ENCODE results near the gene FSTL1.

FSTL1 gene, protein sequence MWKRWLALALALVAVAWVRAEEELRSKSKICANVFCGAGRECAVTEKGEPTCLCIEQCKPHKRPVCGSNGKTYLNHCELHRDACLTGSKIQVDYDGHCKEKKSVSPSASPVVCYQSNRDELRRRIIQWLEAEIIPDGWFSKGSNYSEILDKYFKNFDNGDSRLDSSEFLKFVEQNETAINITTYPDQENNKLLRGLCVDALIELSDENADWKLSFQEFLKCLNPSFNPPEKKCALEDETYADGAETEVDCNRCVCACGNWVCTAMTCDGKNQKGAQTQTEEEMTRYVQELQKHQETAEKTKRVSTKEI

DNA sequence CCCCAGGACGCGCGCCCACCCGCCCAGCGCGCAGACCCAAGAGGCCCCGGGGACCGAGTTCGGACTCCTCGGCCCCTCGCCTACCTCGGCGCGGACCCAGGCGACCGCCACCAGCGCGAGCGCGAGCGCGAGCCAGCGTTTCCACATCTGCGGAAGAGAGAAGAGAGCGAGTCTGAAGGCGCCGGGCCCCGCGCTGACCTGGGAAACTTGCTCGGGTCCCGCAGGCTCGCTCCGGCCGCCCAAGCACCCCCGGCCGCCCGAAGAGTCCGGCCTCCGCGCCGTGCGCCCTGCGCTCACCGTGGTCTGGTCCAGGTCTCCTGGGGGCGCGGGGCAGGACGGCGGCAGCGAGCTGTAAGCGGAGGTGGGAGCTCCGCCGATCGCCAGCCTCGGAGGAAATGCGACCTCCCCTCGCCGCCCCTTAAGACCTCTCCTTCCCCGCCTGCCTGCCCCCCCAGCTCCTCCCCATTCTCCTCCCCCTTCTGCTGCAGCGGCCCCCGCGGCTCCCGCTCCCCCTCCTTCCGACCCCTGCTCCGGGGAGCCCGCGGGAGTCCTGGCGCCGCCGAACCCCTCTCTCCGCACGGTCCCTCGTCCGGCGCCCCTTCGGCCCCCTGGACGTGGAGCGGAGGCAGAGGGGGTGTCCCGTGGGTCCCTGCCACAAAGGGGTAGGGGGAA, at the start of gene FSTL1:
FSTL1 (minus strand) TSS at position 393 of the 672 bp plus-strand sequence; CDS start at position 147, 246 bp downstream.
- peak; percentile 86 for DNase-seq (ENCODE audit: low spot score)

DNA sequence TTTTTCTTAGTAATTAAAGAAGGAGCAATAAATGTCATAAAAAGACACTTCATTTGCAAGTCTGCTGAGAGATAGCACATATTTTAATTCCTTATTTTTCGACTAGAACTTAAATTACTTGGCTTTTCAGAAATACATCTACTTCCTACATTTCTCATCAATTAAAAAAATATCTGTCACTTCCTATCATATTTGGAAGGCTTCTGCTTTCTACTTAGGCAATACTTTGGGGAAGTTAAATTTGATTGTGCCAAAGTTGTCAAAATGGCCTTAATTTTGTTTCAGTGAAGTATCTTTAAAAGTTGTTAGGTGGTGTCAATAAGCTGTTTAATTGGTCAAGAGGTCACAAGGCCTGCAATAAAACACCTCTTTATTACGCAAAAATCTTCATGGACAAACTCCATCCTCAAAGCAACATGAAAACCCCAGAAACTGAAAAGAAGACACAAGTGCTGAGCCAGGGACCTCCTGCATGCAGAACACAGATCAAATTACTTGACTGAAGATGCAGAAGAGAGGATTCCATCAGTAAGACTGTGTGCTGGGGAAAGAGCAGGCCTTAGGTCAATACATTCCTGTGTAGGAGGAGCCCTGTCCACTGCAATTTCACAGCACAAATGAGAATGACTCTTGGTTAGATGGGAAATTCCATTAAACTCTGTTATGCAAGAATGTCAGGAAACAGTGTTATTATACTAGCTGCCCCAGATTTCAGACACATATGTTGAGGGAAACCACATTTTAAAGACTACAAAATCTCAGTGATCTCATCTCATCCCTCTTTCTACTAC, 48.0 kb upstream of the FSTL1 start:
- peak; percentile 73 for DNase-seq (ENCODE audit: low spot score)

DNA sequence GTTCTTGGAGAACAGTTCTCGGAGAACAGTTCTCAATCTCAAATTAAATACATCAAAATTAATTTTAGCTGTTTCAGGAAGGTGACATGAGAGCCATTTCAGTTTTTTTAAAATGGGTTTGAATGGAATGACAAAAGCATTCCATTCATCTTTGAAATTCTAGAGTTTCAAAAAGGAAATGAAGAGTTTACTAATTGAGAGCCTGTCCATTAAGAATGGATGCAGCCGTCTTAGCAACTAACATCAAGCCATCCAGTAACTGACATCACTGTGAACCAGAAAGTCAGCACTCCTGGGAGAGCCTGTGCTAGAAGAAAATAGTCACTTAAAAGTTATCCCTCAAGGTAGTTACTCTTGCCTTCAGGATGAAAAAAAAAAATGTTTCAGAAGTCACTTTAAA, 47.0 kb upstream of the FSTL1 start:
- no peak for DNase-seq (ENCODE audit: low spot score)

DNA sequence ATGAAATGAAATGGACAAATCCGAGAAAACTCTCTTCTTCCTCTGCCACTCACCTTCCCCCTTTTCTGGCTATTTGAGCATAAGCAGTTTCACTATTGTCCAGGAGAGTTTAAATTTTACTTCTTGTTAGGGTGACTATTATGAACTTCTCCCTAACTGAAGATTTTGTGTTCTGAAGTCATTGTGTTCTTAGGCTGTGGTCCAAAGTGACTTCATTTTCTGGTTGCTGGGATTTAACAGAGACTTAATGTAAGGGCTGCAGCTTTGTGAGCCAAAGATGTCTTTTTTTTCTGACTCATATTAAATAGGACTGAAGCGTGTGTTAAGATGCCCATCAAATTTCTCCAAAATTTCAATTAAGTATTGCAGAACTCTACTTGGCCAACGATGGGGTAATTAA, 46.5 kb upstream of the FSTL1 start:
- DNase-seq (ENCODE audit: low spot score) = peak; percentile 49

DNA sequence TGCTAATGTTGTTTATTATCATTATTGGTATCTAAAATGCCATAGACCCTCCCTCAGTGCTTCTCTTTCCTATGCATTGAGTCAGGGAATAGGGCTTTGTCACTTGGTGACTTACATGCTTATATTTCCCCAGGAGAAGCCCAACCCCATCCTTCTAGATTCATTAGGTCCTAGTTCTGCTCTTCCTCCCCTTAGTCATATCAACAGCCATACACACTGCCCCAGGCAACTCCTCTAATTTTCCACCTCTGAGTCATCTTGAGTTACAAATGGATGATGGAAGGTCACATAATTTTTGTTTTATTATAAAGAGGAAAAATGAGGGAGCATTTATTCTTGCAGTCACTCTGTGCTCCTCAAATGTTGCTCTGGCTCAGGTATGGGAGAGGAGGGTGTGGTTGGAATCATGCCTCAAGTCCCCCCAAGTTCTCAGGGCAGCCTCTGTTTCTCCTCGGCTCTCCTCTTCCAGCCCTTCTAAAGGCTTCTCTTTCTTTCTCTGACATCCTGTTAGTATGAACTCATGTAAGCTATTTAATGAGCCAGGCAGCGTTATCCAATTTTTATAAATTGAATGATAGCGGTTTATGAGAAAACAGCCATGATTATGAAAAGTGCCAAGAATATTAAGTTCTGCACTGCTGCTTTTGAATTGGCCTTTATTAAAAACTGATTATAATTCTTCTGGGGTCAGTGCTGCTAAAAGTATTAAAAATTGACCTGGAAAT, 45.6 kb upstream of the FSTL1 start:
- DNase-seq (ENCODE audit: low spot score) = peak; percentile 56

DNA sequence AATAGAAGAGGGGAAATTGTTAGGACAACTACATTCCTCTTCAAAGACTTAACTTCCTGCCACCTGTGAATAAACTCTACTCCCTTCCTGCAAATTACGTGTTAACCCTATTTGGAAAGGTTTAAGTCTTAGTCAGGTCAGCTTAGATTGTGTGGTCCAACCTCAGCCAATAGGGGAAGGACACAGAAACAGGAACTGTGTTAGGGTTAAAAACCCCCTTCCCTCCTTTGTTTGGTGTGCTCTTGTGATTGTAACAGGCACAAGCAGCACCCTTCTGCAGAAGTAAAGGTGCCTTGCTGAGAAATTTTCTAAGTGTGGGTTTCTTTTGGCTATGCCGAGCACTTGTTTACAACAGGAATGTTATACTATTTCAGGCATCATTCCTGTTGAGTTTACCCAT, 45.0 kb upstream of the FSTL1 start:
- no peak for DNase-seq (ENCODE audit: low spot score)

DNA sequence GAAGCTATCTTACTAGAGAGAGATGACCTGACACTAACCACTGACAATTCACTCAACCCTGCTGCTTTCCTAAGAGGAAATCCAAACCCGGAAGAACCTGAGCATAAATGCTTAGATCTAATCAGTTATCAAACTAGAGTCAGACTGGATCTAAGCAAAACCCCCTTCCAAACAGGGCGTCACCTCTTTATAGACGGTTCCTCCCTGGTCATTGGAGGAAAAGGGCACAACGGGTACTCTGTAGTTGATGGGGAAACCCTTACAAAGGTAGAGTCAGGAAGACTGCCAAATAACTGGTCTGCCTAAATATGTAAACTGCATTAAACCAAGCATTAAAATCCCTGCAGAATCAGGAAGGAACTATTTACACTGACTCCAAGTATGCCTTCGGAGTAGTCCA, 41.3 kb upstream of the FSTL1 start:
- DNase-seq (ENCODE audit: low spot score) = no peak

DNA sequence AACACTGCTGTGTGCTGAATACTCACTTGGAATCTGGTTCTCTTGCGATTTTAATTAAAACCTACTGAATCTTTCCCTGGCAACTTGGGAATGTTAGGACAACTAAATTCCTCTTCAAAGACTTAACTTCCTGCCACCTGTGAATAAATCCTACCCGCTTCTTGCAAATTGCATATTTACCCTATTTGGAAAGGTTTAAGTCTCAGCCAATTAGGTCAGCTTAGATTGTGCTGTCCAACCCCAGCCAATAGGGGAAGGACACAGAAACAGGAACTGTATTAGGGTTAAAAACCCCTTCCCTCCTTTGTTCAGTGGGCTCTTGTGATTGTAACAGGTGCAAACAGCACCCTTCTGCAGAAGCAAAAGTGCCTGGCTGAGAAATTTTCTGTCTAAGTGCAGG, 38.6 kb upstream of the FSTL1 start:
- no peak for DNase-seq (ENCODE audit: low spot score)

DNA sequence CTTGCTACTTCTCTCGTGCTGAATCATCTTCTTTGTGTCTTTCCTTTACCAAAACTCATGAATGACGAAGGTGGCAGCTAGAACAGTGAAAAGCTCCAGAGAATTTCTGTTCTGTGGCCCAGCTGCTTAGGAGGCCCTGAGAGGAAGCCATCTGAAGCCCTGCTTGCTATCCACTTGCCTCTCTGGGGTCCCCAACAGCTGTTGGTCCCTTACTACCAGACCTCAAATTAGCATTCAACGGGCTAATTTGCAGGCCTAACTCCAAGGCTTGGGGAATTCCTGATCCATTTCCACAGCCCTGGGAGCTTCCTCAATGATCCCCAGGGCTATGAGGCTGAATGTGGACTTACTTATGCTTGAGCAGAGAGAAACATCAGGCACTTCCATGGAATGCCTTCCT, 37.5 kb upstream of the FSTL1 start:
- no peak for DNase-seq (ENCODE audit: low spot score)

DNA sequence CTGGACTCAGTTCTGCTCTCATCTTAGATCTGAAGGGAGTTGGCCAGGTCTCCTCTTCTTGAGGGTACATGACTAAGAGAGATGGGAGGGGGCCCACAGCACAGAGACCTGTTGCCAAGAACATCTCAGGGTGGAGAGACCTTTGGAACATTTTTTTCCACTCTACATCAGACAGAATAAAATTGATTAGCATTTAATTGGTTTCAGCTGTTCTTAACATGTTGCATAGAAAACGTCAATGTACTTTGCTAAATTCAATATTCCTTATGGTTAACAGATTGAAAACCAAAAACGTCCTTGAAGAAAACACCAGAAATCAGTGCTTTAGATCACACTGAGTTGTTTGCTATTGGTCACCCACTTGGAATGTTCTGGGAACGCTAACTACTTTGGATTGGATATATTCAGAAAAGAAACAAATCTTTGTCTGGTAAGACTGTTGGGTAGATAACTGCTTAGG, 36.4 kb upstream of the FSTL1 start:
- peak; percentile 52 for DNase-seq (ENCODE audit: low spot score)

DNA sequence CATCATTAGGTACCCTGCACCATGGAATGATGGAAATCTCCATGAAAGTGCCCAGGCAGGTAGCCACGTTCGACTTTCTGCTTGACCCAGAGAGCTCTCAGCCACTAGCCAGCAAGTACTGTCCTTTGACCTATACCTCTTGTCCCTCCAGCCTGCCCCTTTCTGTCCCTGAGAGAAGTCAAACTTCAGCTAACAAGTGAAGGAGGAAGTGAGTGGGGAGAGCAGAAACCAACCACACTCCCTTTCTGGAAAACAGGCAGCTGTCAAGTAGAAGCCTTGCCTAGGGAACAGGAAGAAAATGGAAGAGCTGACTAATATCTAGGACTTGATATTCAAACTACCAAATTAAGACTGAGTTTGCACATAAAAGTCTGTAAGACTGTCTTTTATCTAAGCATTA, 30.3 kb upstream of the FSTL1 start:
- DNase-seq (ENCODE audit: low spot score) = no peak

DNA sequence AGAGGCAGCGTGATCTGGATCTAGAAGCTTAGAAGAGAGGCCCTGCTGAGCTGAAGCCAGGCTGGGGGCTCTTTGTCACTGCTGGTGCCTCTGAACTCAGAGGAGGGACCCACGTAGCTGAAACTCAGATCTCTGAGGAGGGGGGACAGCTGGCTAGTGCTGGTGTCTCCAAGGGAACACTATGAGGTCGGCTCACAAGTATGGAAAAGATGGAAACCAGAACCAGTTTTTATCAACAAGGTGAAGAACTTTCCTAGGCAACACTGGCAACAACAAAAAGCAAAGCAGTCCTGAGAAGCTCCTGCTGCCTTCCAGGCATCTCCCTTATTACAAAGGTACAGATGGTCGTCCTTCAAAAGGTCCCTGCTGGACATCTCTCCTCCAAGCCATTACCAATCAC, 27.0 kb upstream of the FSTL1 start:
- no peak for DNase-seq (ENCODE audit: low spot score)

DNA sequence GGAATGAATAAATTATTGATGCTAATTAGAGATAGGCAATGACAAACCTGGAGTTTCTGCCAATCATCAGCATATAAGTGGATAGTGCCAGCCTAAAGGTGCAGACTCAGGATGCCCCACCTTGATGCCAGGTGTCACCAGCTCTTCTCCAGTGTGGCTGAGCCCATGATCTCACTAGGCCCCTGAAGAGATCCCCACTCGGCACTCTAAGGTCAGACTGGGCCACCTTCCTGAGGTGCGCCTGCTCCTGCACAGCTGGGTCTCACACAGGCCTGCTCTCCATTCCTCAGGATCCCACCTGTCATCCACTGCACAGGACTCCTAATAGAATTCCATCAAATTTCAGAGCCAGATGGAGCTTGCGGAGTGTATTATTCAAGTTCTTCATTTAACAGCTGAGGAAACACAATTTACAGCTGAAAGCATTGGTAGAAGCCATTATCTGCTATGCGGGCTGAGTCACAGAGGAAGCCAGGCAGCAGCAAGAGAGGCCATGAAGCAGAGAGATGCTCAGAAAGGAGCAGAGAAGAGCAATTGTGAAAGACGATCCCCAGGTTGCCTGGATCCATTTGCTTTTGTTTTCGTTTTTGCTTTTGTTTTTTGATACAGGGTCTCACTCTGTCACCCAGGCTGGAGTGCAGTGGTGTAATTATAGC, 25.1 kb upstream of the FSTL1 start:
- DNase-seq (ENCODE audit: low spot score) = no peak

DNA sequence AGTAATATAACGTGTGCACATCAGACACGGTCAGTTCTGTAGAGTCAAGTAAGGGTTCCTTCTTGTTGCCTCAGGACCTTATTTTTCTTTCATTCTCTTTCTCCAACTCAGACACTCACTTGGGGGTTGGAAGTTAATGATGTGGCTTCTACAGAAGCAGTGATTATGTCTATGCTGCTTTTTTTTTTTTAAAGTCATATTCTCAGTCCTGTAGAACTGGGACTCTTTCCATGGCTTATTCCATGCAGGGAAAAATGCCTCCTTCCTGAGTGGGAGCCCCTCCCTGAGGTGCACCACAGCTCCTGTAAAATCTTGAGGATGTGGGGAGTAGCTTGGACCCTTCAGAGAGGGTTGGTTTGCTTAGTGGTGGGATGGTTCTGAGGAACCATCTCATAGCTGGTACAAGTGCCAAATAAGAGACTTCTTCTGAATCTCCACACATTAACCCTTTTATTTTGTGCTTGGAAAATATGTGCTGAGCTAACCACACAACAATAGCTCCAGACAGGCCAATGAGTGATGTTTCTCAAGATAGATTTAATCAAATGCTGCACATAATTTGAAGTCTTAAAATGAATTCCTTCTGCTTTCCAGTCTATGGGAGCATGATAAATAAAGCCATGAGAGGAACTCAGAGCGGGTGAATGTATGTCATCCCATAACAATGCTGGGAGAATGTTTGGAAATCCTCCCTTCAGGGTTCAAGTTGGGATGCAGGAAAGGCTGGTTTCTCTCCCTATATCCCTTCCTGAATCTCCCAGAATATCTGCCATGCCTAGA, 23.3 kb upstream of the FSTL1 start:
- DNase-seq (ENCODE audit: low spot score) = no peak

DNA sequence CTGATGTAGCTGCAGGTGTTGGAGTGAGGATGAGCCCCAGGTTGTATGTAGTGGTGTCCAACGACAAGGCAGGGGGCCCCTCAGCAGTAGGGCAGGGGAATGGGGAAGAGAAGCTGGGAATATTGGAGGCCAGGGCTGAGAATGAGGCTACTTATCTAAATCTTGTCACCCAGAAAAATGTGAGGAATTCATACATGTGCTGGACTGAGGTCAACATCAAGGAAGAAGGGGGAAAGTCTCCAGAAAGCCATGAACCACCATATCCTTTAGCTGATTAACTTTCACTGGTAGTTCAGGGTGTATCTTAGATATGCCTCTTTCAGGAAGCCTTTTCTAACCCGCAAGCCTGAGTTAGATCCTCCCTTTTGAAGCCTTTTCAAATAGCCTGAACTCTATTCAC, 22.6 kb upstream of the FSTL1 start:
- DNase-seq (ENCODE audit: low spot score) = no peak

DNA sequence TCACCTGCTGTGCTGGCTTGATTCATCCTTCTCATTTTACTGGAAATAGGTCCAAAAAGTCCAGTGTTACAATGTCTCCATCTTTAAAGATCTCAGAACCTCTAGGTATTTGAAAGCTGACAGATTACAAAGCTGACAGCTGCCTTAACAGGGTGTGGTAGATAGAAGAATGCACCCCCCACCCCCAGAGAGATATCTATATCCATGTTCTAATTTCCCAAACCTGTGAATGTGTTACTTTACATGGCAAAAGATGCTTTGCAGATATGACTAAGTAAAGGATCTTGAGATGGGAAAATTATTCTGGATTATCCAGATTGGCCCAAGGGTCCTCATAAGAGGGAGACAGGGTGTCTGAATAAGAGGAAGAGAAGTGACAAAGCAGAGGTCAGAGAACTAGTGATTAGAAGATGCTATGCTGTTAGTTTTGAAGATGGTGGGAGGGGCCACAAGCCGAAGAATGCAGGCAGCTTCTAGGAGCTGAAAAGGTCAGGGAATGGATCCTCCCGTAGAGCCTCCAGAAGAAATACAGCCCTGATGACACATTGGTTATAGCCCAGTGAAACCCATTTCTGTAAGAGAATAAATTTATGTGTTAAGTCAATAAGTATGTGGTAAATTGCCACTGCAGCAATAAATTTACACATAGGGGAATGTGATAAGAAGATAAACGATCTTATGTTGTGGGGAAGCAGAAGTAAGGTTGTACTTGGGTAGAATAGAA, 21.5 kb upstream of the FSTL1 start:
- DNase-seq (ENCODE audit: low spot score) = no peak

DNA sequence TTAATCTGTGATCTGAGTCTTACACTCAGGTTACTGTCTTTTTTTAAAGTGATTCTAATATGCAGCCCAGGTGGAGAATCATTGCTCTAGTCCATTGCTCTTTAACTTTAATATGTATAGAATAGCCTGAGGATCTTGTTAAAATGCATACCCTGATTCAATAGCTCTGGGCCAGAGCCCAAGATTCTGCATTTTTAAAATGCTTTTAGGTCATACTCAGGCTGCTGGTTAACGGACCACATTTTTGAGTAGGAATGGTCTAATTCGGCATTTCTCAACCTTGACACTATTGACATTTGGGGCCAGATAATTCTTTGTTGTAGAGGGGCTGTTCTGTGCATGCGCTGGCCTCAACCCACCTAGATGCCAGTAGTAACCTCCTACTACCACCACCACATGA, 20.9 kb upstream of the FSTL1 start:
- no peak for DNase-seq (ENCODE audit: low spot score)

DNA sequence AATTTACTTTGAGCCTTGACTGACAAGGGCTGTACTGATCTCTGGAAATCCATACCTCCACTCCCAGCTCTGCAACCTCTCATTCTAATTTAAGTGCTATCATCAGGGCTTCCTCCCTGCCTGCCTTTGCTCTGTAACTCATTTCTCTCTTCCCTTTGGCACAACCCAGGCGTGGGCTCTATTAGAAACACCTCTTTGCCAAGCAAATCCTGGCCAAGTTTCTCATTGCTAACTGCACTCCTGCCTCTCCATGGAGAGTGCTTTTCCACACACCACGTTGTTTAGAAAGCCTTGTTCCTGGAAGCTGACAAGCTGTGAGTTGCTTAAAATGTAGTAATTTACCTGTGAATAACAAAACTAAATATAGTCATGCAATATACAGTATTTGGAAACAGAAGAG, 20.1 kb upstream of the FSTL1 start:
- no peak for DNase-seq (ENCODE audit: low spot score)

DNA sequence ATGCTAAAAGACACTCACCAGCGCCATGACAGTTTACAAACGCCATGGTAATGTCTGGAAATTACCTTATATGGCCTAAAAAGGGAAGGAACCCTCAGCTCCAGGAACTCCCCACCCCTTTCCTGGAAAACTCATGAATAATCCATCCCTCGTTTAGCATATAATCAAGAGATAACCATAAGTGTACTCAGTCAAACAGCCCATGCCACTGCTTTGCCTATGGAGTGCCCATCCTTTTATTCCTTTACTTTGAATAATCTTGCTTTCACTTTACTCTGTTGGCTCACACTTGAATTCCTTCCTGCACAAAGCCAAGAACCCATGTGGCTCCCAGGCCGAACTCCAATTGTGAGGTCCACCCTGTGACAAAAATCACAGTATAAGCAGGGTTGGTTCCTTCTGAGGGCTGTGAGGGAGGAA, 19.1 kb upstream of the FSTL1 start:
- no peak for DNase-seq (ENCODE audit: low spot score)

DNA sequence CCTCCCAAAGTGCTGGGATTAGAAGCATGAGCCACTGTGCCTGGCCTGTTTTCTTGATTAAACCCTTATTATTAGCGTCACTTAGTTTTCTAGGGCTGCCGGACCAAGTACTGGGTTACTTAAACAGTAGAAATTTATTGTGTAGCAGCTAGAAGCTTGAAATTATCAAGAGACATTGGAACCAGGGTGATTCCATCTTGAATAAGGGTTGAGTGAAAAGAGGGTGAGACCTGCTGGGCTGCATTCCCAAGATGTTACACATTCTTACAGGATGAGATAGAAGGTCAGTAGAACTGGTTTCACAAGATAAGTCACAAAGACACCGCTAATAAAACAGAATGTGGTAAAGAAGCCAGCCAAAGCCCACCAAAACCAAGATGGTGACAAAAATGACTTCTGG, 18.6 kb upstream of the FSTL1 start:
- DNase-seq (ENCODE audit: low spot score) = peak; percentile 31
